NCI-H82 treated with DMSO at 0.1 percent for 48 hours (cell line): ENCODE data around the gene MYOG.

Experiments
- DNase-seq: peaks from one replicate; lab custom pipeline; 2025; ENCODE audit not compliant: unreplicated experiment; lab: John Stamatoyannopoulos, UW

MYOG gene

DNA sequence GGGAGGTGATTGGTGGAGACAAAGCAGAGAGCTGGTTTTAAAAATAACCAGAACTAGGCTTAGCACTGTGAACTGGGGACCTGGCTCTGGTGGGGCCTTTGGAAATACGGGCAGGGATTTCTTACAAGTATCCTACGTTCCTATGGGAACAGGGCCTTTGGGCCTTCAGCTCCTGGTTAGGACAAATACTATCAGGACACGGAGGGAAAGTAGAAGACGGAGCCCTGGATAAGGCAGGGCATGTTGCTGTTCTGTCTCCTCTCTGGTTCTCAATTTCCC, 5.3 kb upstream of the MYOG start:
- no peak for DNase-seq

DNA sequence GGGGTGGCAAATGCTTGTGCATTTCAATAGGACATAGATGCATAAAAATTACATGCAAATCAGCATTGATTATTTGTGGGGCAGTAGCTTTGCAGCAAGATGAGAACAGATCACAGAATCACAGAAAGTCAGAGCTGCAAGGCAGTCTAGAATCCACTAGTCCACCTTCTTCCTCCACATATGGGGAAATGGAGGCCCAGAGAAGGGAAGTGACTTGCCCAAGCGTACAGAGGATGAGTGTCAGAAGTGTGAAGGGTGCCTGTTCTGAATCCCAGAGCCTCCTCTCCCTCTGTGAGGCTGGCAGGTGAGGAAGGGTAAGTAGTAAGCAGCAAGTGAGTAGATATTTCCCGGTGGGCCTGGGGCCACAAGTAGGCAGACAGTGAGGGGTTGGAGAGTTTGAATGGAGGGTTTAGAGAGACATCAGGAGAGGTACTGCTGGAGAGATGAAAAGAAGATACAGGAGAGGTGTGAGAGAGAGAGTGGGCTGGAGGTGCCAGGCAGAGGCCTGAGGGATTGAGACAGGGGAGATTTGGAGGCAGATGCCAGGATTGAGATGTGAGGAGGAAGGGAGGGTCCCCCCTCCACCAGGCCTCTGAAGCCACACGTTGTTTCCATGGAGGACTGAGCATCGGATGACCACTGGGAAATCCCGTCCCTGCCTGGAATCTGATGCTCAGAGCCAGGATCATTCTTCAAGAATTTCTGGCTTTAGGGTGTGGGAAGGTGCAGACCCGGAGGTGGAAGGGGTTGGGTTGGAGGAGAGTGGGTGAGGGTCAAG, 4.8 kb upstream of the MYOG start:
- DNase-seq: no peak

DNA sequence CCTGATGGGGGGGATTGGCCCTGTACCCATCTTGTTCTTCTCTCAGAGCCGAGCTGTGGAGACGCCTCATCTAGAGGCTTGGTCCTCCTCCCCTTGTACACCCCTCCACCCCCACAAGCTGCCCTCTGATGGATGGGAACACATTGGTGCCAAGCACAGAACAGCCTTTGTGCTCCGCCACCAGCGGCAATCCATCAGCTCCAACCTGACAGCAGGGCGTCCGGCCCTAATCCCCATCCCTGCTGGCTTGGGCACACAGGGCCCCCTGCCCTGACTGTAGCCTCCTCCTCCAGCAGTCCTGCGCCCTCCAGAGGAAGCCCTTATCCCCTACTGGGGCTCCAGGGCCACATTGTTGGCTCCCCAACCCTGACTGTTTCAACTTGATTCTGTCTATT, 3.8 kb upstream of the MYOG start:
- peak; percentile 71 for DNase-seq

DNA sequence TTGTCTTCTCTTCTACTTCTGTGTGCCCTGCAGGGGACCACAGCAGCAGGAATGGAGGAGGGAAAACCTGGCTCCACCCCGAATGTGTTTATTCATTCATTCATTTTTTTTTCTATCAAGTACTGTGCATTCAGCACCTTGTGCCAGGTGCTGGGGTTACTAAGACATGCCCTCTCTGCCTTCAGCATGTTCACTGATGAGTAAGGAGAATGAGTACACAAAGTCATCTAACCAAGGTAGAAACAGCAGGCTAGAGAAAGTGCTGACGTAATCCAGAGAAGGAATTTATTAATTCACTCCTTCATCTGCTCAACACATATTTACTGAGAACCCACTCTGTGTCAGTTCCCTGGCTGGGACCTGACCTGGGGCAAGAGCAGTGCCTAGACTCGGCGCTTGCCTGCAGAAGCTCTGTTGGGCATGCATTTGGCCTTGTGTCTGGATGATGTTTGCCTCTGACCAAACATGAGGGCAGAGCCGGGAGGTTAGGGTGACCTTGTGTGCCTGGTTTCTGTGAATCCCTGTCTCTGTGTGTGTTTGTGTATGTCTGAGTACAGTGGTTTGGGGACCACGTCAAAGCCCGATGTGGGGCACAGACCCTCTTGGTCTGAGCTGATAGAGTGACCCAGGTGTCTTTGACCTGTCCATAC, 3.3 kb upstream of the MYOG start:
- DNase-seq: no peak

DNA sequence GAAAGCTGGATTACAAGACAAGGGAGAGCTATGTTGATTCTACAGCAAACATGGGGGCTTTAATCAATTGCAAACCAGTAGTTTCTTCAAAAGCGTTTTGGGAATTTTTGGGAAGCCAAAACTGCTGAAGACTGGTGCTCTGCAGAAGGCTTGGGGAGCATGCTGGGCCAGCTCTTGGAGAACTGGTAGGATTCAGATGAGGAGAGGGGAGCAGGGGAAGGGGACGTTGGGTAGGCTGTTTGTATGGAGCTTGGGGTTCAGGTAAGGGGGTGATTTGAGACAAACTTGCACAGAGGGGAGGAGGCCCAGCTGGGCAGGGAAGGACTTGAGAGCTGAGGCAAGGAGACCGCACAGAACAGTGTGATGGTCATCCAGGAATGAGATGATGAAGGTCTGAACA, 2.6 kb upstream of the MYOG start:
- no peak for DNase-seq

DNA sequence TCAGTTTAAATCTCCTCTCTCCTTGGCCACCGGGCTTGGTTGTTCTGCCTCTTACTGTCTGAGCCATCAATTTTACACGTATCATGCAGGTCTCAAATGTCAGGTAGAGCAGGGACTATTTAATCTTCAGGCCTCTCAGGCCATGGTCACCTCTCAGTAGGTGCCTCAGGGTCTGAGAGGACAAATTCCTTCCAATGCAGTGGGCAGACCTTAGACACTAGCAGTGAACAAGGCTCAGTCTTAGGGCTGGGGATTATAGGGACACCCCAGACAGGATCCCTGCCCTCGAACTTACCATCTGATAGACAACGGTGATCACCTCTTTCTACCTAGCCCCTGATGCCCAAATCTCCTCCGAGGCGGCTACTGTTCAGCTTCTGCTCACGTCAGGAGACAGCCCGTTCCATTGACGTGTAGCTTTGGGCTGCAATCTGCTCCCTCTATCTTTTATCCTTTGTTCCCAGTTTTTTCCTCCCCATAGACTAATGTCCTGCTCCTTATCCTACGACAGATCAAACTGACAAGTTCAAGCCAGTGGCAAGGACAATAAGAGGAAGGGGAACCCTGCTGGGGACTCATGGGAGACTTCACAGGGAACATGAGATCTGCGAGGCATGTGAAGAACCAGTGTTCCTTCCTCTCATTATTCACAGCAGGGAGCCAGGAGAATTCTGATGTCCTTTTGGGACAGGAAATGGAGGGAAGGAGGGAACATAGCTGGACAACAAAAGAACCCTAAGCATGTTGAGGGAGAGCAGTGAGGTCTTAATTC, 1.4 kb upstream of the MYOG start:
- DNase-seq: no peak

DNA sequence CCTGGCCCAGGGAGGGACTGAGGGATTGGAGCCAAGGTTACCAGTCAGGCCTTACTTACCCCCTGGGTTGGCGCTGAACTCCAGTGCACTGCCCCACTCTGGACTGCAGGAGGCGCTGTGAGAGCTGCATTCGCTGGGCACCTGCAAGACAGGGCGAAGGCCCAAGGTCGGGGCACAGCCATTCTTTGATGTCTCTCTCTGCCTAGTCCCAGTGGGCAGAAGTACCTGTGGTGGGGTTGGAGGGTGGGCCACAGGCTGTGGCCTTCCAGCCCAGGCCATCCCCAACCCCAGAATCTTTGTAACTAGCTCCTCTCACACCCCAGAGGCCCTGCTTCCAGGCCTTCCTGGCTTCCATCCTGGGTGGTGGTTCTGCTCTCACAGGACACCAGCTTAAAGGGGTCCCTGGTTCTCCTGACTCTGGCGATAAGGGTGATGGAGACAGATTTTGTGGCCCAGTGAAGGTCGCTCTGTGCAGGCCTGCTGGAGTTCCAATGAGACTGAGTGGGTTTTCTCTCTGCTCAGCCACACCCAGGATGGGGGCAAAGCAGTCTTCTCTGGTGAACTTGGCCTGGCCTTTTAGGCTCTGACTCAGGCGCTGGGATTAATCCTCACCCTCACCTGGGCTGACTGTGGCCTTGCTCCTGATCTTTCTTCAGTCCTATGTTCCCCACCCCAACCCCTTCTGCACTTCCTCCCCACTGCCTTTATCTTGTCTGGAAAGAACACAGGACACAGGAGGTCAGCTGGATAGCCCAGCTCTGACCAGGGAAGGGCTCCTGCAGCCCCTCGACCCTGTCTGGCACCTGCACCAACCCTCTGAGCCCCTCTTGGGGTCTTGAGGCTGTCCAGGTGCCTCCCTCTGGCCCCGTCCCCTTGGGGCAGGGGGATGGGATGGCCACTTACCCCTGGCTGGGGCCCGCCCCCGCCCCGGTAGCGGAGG, 954 bp downstream of the MYOG start:
- DNase-seq: no peak

DNA sequence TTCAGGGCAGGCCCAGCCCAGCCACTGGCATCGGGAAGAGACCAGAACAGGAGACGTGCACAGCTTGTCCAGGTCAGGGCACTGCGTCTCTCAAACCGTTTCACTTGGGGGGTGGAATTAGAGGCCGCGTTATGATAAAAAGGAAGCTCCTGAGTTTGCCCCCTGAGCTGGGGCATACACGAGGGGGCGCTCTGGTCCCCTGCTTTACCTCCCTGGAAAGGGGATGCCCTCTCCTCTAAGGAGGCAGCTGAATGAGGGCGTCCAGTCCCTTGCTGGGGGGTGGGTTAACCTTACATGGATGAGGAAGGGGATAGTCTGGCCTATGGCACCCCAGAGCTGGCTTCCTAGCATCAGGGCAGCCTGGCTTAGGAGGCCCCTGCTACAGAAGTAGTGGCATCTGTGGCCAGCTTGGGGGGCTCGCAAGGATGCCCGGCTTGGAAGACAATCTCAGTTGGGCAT, 2.3 kb downstream of the MYOG start:
- no peak for DNase-seq

DNA sequence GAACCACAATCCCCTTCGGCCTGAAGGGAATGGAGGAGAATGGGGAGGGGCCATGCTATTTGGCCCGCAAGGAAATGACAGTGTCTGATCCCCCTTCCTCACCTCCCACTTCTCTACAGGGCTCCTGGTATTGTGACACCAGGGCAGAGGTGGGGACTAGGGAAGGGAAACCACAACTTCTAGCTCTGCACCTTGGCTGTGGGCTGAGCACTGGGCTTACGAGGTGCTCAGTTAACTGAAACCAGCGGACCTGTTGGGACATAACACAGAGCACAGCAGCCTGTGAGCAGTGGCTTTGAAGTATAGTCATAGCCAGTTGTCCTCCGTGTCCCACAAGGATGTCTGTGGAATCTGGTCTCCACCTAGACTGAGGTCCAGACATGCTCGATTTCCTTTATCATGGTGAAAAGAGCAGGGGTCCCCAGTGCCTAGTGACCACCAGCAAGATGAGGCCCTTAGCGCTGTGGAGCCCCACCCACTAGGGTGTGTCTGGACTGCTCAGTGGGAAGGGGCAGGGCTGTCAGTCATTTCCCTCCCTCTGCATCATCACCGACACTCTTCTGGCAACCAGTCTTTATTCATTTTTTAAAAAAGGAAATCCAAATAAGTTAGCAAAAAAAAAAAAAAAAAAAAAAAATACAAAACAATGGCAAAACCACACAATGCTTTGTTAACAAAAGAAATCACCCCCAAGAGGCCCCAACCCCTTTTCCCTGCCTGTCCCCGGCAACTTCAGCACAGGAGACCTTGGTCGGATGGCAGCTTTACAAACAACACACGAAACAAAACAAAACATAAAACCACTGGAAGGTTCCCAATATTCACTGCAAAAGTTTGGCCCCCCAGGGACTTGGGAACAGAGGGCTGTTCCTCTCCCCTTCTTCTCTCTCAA, 3.0 kb downstream of the MYOG start:
- no peak for DNase-seq

DNA sequence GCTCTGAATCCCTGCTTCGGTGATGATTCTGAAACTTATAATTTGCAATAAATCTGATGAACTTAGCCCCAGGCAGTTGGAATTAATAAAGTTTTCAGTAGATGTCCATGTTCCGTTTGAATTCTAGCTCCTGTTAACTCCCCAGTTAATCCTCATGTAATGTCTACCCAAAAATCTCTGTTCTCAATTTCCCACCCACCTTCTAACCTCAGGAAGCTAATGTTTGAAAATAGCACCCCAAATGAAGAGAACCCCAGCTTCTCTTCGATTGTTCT, 3.6 kb downstream of the MYOG start:
- DNase-seq: no peak

DNA sequence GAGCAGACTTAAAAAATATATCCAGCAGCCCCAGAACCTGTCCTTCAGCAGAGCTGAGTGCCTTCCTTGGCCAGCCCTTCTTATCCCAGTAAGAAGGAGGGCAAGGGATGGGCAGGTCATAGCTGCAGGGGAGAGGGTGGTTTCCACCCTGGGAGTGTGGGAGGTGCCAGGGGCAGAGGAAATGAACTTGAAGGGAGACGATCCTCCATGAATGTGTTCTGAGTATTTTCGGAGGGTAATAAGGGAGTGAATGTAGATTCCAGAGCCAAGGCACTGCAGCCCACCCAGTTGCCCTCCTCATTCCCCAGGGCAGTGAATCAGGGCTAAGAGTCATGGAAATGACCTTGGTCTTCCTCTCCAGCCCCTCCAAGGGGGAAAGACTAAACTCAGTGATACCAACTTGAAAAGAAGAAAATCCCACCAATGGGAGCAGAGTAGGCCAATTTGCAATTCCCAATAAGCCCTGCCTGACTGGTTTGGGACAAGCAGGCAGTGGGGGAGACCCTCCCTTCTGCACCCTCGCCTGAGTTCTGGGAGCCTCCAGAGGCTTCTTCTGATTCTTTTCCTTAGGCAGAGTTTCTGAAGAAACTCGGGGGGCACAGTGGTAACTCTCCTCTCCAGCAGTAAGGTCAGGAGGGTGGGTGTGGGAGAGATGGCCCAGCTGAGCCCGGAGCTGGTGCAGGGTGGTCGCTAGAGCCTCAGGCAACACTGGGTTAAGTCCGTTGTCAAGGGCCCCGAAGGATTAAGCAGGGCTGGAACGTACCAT, 4.2 kb downstream of the MYOG start:
- DNase-seq: no peak

DNA sequence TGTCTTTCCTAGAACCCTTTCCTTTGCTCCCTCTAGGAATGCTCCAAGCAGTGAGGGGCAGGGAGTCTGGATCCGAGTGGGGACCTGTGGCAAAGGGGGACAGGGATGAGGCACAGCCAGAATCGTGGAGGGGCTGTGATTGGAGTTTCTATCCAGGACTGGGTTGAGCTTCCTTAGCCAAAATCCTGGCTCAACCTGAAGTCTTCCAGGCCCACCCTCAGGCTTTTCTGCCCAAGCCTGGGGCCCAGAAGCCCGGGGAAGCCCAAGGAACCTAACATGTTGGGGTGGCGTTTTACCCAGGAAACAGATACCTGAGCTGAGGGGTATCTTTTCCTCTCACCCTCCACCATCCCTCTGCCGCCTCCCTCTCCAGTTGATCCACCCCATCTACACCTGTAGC, 5.4 kb downstream of the MYOG start:
- no peak for DNase-seq

DNA sequence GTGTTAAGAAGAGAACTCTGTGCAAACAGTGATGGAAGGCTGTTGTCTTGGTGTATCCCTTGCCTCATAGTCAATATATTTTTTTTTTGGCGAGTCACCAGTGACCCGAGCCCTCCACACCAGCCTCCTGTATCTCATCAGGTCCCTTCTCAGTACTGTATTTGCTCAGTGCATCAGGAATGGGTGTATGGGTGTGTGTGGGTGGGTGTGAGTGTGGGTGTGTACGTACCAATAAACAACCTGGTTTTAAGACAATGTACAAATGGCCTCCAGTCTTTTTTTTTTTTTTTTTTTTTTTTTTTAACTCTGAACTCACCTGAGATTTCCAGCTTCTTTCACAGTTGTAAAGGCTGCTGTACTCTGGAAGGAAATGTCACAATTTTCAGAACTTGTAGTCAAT, 7.3 kb downstream of the MYOG start:
- DNase-seq: no peak

DNA sequence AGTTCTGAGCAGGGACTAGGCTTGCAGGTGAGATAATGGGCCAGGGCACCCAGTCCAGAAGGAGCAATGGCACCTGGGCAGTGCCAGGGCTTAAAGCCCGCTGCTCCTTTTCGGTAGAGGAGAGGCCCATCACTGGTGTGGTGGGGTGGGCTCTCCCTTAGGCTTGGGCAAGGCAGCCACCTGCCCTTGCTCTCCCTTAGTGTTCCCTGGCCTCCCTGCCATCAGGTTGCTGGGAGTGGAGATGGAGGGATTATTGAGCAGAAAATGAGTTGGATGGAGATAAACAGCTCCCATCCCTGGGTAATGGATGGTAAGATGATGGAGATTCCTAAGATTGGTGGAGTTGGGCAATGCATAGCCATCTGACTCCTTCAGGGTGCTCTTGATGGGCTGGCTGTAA, 7.9 kb downstream of the MYOG start:
- no peak for DNase-seq

DNA sequence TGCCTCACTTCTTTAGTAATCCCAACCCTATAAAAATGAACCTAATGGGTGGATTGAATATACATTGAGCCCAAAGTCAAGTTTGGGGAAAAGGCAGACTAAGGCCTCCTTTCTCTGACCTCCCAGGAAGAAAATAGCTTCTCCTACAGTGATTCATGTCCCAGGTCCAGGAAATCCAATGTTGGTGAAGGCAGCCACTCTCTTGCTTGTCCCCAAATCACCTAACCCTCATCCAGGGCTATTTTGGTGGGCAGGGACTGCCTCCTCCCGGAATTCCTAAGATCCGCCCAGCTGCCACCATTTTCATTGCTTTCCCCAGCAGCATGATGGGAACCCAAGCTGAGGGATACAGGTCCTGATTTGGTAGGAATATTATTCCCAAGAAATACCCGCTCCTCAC, 8.4 kb downstream of the MYOG start:
- no peak for DNase-seq

DNA sequence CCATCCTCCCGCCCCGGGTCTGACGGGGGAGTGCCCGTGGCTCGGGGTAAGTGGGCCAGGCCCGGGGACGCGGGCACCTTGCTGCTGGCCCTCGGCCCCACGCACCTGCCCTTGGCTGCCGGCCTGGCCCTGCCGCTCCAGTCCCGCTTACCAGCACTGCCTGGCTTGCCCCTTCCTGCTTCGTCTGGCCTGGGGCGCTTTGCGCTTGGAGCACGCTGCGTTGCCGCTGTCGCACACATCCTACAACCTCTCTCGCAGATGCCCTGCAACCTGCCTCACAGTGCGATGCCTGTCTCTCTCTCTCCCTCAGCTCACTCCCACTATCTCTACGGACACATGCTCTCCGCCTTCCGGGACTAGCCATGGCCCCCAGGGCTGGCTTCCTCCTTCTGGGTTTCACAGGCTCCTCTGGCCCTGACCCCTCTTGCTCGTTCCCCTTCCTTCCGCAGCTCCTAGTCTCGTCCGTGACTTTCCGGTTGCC, 9.7 kb downstream of the MYOG start:
- no peak for DNase-seq

DNA sequence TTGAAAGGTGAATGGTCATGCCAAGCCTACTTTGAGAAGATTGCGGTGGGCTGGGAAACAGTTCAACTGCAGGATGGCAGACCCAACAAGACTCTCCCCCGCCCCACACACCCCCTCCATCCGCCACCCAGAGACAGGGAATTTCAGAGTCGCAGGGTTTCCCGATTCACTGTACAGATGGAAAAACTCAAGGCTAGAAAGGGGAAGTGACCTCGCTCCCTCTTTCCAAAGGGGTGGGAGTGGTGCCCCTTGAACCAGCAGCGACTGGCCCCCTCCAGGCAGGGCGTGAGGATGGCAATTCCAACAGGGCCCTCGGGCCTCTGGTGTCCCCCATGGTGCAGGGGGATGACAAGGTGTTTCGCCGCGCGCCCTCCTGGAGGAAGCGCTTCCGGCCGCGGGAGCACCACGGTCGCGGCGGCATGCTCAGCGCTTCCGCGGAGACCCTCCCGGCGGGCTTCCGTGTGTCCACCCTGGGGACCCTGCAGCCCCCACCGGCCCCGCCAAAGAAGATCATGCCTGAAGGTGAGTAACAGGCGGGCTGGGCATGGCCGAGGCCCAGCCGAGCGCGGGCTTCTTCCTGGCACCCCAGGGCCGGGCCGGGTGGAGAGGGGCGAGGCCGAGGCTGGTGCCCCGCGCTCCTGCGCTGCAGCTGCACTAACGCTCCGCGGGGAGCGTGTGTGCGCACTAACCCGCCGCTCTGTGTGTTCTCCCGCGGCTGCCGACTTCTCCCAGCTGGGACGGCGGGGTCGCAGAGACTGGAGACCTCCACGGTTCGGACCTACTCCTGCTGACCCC, 10.4 kb downstream of the MYOG start:
- no peak for DNase-seq

DNA sequence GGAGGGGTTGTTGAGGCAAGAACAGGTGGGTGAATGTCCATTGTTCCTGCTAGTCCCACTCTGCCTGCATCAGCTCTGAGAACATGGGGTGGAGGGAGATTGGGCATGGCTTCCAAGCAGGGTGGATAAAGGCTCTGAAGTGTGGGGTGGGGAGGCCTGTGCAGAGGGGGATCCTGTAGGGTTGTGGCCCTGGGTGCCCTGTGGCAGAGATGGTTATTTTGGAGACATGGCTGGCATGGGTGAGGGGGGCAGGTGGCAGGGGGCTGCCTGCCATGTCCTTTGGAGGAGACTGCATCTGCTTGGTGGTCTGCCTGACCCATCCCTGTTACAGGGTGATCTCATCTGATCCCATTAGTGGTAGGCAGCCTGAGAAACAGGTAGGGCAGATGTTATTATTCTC, 11.2 kb downstream of the MYOG start:
- DNase-seq: no peak

DNA sequence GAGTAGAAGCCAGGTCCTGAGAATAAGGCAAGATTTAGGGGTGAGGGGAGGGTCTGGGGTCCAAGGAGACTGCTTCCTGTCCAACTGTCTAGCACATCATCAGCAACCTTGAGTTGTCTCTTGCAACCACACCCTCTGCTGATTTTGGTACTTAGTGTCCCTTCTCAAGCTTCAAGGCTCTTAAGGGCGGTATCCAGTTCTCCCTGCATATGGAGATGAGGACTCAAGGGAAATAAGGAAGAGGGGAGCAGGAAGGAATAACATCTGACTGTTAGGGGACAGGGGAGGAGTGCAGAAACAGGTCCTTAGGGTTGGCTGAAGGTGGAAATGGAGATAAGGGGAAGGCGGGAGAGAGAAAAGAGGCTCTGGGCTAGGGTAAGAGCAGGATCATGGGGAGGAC, 12.3 kb downstream of the MYOG start:
- no peak for DNase-seq
